Panc1 (cell line): Measurements from ENCODE around the gene SPOCK1.
"Not testable (repeated sequence)": the region's sequence is repeated elsewhere in the genome, so short reads cannot be mapped to it uniquely, and the experiment has no call there.

Experiments used
- CTCF ChIP-seq: fragments of 450-650 bp; IDR thresholded peaks from 2 replicates; pipeline ENCODE4 v1.5.1; 2017; ENCODE audit warnings: mild to moderate bottlenecking
- POLR2AphosphoS5 ChIP-seq: IDR thresholded peaks from 2 replicates; pipeline ENCODE4 v1.6.1; 2012; ENCODE audit warnings: mild to moderate bottlenecking, low read depth, low read length, moderate library complexity
- REST ChIP-seq, 2 experiments: IDR thresholded peaks; 2 replicates each; pipeline ENCODE4 v1.6.1; 2011 to 2012; ENCODE audit warnings: low read depth in 2 of 2, control low read depth in 1 of 2, low read length in 1 of 2, mild to moderate bottlenecking in 1 of 2, moderate library complexity in 1 of 2; ENCODE audit not compliant: insufficient read depth in 1 of 2
- TCF7L2 ChIP-seq: IDR thresholded peaks from 2 replicates; pipeline ENCODE4 v1.6.1; 2011; ENCODE audit warnings: mild to moderate bottlenecking, low read depth, low read length, inconsistent platforms

GRCh38 chr5:136953346-136954069 is 545.6 kb downstream of the SPOCK1 start:
- TF ChIP-seq CTCF; REST (IDR thresholded peaks at IDR 0.05; ENCODE audit: insufficient read depth in 1 of 2, low read depth in 2 of 2, low read length in 1 of 2); POLR2AphosphoS5; TCF7L2: not testable (repeated sequence)
